Smooth muscle cell (in vitro differentiated cells): ENCODE results near the gene C2orf74. TPM values are rescaled to one million over a fixed set of nuclear protein-coding genes. Genes with fewer than 3 reads are reported as not detected.
"Not testable (repeated sequence)": the region's sequence is repeated elsewhere in the genome, so short reads cannot be mapped to it uniquely, and the experiment has no call there.

Source experiments
- DNase-seq: peaks from one replicate; lab custom pipeline; 2025; ENCODE audit not compliant: unreplicated experiment; lab: John Stamatoyannopoulos, UW
- H2AFZ ChIP-seq: fragments of 200-600 bp; sonication (generic); 2 replicates; pipeline ENCODE4 v1.6.0; 2016; ENCODE audit warnings: antibody characterized with exemption, low read depth, mild to moderate bottlenecking
- H3F3A ChIP-seq: fragments of 200-600 bp; sonication (generic); 2 replicates; pipeline ENCODE4 v1.6.0; 2017; ENCODE audit warnings: antibody characterized with exemption, low read depth
- H3K27ac ChIP-seq: fragments of 200-600 bp; sonication (generic); 2 replicates; pipeline ENCODE4 v1.5.1; 2016; ENCODE audit warnings: low read depth, mild to moderate bottlenecking
- H3K27me3 ChIP-seq: fragments of 200-600 bp; sonication (generic); 2 replicates; pipeline ENCODE4 v1.6.1; 2016; ENCODE audit warnings: low read depth, mild to moderate bottlenecking
- H3K36me3 ChIP-seq: fragments of 200-600 bp; sonication (generic); 2 replicates; pipeline ENCODE4 v1.5.1; 2016; ENCODE audit warnings: low read depth
- H3K4me1 ChIP-seq: fragments of 200-600 bp; sonication (generic); 2 replicates; pipeline ENCODE4 v1.5.1; 2016; ENCODE audit warnings: low read depth
- H3K4me2 ChIP-seq: fragments of 200-600 bp; sonication (generic); 2 replicates; pipeline ENCODE4 v1.6.0; 2016; ENCODE audit warnings: mild to moderate bottlenecking
- H3K4me3 ChIP-seq: fragments of 200-600 bp; sonication (generic); 2 replicates; pipeline ENCODE4 v1.5.1; 2016; ENCODE audit warnings: mild to moderate bottlenecking
- H3K79me2 ChIP-seq: fragments of 200-600 bp; sonication (generic); 2 replicates; pipeline ENCODE4 v1.6.0; 2016; ENCODE audit warnings: low read depth, mild to moderate bottlenecking
- H3K9ac ChIP-seq: fragments of 200-600 bp; sonication (generic); 2 replicates; pipeline ENCODE4 v1.6.0; 2016; ENCODE audit warnings: low read depth
- H3K9me3 ChIP-seq: fragments of 200-600 bp; sonication (generic); replicated peaks from 2 replicates; pipeline ENCODE4 v1.5.1; 2016; ENCODE audit warnings: low read depth
- H4K20me1 ChIP-seq: fragments of 200-600 bp; sonication (generic); 2 replicates; pipeline ENCODE4 v1.6.0; 2016; ENCODE audit warnings: low read depth
- CTCF ChIP-seq: fragments of 200-600 bp; sonication (generic); IDR thresholded peaks from 2 replicates; pipeline ENCODE4 v1.5.1; 2017; ENCODE audit warnings: borderline replicate concordance, mild to moderate bottlenecking, antibody characterized with exemption; ENCODE audit not compliant: insufficient read depth, poor library complexity, severe bottlenecking
- WGBS: methylation state at CpG from one replicate; pipeline ENCODE4 v1.1.7; 2016; ENCODE audit warnings: low lambda C conversion rate; 5-methylcytosine and 5-hydroxymethylcytosine counted together
- polyA plus RNA-seq: library from polyadenylated mRNA; unstranded; fragments of >200 nt; fragmentation: Nextera tagmentation; extraction: Ambion mirVana; gene quantifications from 2 replicates; pipeline ENCODE4 v1.2.1, GENCODE V29; 2016
- total RNA-seq: library from RNA; depleted of rRNA; stranded (reverse); fragments of >200 nt; gene quantifications from 2 replicates; pipeline ENCODE4 v1.2.3, GENCODE V29; 2014

The C2orf74 gene
- total and polyA plus RNA-seq, 2 experiments from 2014 or later: 4.2 to 7.9 TPM

- Histone ChIP-seq H3K9ac (no peak overlapping the region), H3K27ac (no peak overlapping the region), H3K9me3 (no peaks in the 10 kb centered on the region), H3K36me3 (peaks cover 55% of the 10 kb centered on the region), H2AFZ (no peak overlapping the region), H3K4me1 (peaks cover 4% of the 10 kb centered on the region), H3K27me3 (no peaks in the 10 kb centered on the region), H3F3A (peaks cover 47% of the 10 kb centered on the region), H3K79me2 (peaks cover 37% of the 10 kb centered on the region), H3K4me3 (no peak overlapping the region), H3K4me2 (no peak overlapping the region), H4K20me1 (peaks cover 19% of the 10 kb centered on the region)
- no peak for DNase-seq
- no peak for TF ChIP-seq CTCF
Observed at GRCh38 chr2:61185231-61185728, 23.3 kb downstream of the C2orf74 start.

GRCh38 chr2:61187085-61187484, 25.1 kb downstream of the C2orf74 start:
- peaks cover 21% of the 10 kb centered on the region for H3K79me2 ChIP-seq
- no peak for TF ChIP-seq CTCF
- H3K27me3 ChIP-seq: no peaks in the 10 kb centered on the region
- H3K27ac ChIP-seq: no peak overlapping the region
- no peak overlapping the region for H3K4me3 ChIP-seq
- no peak for DNase-seq
- no peak overlapping the region for H2AFZ ChIP-seq
- WGBS: 93% methylated on average over 4 of the region's 4 CpGs
- no peaks in the 10 kb centered on the region for H3K9me3 ChIP-seq
- peaks cover 19% of the 10 kb centered on the region for H4K20me1 ChIP-seq
- H3K36me3 ChIP-seq: peaks cover 60% of the 10 kb centered on the region
- no peaks in the 10 kb centered on the region for H3K4me1 ChIP-seq
- H3F3A ChIP-seq: peaks cover 47% of the 10 kb centered on the region
- no peak overlapping the region for H3K9ac ChIP-seq
- H3K4me2 ChIP-seq: no peak overlapping the region

- TF ChIP-seq CTCF: no peak
- Histone ChIP-seq H3K4me3 (no peak overlapping the region), H3K36me3 (peaks cover 13% of the 10 kb centered on the region), H3K4me1 (no peaks in the 10 kb centered on the region), H3K9ac (no peak overlapping the region), H2AFZ (no peak overlapping the region), H3K4me2 (no peak overlapping the region), H3F3A (peaks cover 16% of the 10 kb centered on the region), H3K9me3 (no peaks in the 10 kb centered on the region), H3K27me3 (no peaks in the 10 kb centered on the region), H3K27ac (peak overlapping the region; percentile 1), H4K20me1 (no peaks in the 10 kb centered on the region), H3K79me2 (no peaks in the 10 kb centered on the region)
- 91% methylated on average over 4 of the region's 4 CpGs for WGBS
- DNase-seq: no peak
Observed at GRCh38 chr2:61193670-61194561, 31.9 kb downstream of the C2orf74 start.

- not testable (repeated sequence) for H4K20me1 ChIP-seq, H3K9me3 ChIP-seq, H3K79me2 ChIP-seq, H3K27ac ChIP-seq, H2AFZ ChIP-seq, H3K9ac ChIP-seq, H3K4me2 ChIP-seq, DNase-seq, H3K4me1 ChIP-seq, H3K27me3 ChIP-seq, H3K4me3 ChIP-seq
- Histone ChIP-seq H3K36me3 (peaks cover 11% of the 10 kb centered on the region), H3F3A (peaks cover 14% of the 10 kb centered on the region)
- 97% methylated on average over 15 of the region's 15 CpGs for WGBS
Observed at GRCh38 chr2:61194646-61195045, 32.7 kb downstream of the C2orf74 start.
